ENCODE data around the gene MSMO1.

Gene MSMO1

GRCh38 chr4:165302658-165303057, 24.8 kb upstream of the MSMO1 start:
- TF ChIP-seq SIN3A (IDR thresholded peaks at IDR 0.05; ENCODE audit: borderline replicate concordance, insufficient read depth, low read length) = no peak

GRCh38 chr4:165308166-165308565, 19.3 kb upstream of the MSMO1 start:
- TF ChIP-seq SIN3A (IDR thresholded peaks at IDR 0.05; ENCODE audit: borderline replicate concordance, insufficient read depth, low read length) (no peak), POLR2AphosphoS5 (IDR thresholded peaks at IDR 0.05; ENCODE audit: low read depth, low read length) (no peak), FOXP2 (optimal IDR thresholded peaks at IDR 0.05; ENCODE audit: borderline replicate concordance, extremely low read depth, extremely low read length, insufficient read depth) (no peak), TAF1 (IDR thresholded peaks at IDR 0.05; ENCODE audit: borderline replicate concordance, insufficient read depth, low read length) (no peak)
- TF ChIP-seq, protein P1, sequence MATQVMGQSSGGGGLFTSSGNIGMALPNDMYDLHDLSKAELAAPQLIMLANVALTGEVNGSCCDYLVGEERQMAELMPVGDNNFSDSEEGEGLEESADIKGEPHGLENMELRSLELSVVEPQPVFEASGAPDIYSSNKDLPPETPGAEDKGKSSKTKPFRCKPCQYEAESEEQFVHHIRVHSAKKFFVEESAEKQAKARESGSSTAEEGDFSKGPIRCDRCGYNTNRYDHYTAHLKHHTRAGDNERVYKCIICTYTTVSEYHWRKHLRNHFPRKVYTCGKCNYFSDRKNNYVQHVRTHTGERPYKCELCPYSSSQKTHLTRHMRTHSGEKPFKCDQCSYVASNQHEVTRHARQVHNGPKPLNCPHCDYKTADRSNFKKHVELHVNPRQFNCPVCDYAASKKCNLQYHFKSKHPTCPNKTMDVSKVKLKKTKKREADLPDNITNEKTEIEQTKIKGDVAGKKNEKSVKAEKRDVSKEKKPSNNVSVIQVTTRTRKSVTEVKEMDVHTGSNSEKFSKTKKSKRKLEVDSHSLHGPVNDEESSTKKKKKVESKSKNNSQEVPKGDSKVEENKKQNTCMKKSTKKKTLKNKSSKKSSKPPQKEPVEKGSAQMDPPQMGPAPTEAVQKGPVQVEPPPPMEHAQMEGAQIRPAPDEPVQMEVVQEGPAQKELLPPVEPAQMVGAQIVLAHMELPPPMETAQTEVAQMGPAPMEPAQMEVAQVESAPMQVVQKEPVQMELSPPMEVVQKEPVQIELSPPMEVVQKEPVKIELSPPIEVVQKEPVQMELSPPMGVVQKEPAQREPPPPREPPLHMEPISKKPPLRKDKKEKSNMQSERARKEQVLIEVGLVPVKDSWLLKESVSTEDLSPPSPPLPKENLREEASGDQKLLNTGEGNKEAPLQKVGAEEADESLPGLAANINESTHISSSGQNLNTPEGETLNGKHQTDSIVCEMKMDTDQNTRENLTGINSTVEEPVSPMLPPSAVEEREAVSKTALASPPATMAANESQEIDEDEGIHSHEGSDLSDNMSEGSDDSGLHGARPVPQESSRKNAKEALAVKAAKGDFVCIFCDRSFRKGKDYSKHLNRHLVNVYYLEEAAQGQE (IDR thresholded peaks at IDR 0.05; ENCODE audit: insufficient read depth in 1 of 2, low read depth in 2 of 2, low read length in 2 of 2) = no peak

DNA sequence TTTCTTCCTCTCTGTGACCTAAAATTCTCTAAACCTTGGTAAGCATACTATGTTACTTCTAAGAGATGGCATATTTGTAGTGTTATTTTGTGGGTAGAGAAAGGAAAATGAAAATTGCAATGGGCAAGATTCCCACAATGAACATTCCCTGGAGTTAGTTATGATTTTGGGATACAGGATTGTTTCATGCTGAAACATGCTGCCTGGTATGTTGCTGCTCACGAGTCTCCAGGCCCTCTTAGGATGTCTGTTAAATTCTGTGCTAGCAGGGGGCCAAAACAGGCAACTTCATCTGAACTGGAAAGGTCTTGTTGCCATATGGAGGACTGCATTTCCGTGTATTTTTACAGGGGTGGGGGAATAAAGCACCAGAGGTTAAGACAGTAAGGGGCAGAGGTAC, 18.9 kb upstream of the MSMO1 start:
- TF ChIP-seq SIN3A (IDR thresholded peaks at IDR 0.05; ENCODE audit: borderline replicate concordance, insufficient read depth, low read length) (no peak), FOXP2 (optimal IDR thresholded peaks at IDR 0.05; ENCODE audit: borderline replicate concordance, extremely low read depth, extremely low read length, insufficient read depth) (no peak), POLR2AphosphoS5 (IDR thresholded peaks at IDR 0.05; ENCODE audit: low read depth, low read length) (no peak), TAF1 (IDR thresholded peaks at IDR 0.05; ENCODE audit: borderline replicate concordance, insufficient read depth, low read length) (no peak)
- TF ChIP-seq, protein P1 (IDR thresholded peaks at IDR 0.05; ENCODE audit: insufficient read depth in 1 of 2, low read depth in 2 of 2, low read length in 2 of 2) = no peak

DNA sequence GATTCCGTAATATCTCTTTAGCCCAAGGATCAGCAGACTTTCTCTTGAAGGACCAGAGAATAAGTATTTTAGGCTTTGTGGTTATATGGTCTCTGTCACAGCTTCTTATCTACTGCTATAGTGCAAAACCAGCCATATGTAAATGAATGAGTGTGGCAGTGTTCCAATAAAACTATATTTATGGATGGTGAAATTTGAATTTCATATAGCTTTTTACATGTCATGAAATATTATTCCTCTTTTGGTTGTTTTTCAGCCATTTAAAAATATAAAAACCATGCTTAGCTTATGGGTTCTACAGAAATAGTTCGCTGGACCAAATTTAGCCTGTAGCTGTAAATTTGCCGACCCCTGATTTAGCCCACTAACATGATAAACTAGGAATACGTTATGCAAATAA, 18.0 kb upstream of the MSMO1 start:
- TF ChIP-seq FOXP2 (optimal IDR thresholded peaks at IDR 0.05; ENCODE audit: borderline replicate concordance, extremely low read depth, extremely low read length, insufficient read depth) = no peak
- TF ChIP-seq POLR2AphosphoS5 (IDR thresholded peaks at IDR 0.05; ENCODE audit: low read depth, low read length) = no peak
- TF ChIP-seq TAF1 (IDR thresholded peaks at IDR 0.05; ENCODE audit: borderline replicate concordance, insufficient read depth, low read length) = no peak
- no peak for TF ChIP-seq SIN3A (IDR thresholded peaks at IDR 0.05; ENCODE audit: borderline replicate concordance, insufficient read depth, low read length)
- TF ChIP-seq, protein P1 (IDR thresholded peaks at IDR 0.05; ENCODE audit: insufficient read depth in 1 of 2, low read depth in 2 of 2, low read length in 2 of 2) = no peak

- TF ChIP-seq TAF1 (IDR thresholded peaks at IDR 0.05; ENCODE audit: borderline replicate concordance, insufficient read depth, low read length) (no peak), POLR2AphosphoS5 (IDR thresholded peaks at IDR 0.05; ENCODE audit: low read depth, low read length) (no peak), SIN3A (IDR thresholded peaks at IDR 0.05; ENCODE audit: borderline replicate concordance, insufficient read depth, low read length) (no peak), FOXP2 (optimal IDR thresholded peaks at IDR 0.05; ENCODE audit: borderline replicate concordance, extremely low read depth, extremely low read length, insufficient read depth) (no peak)
- TF ChIP-seq, protein P1 (IDR thresholded peaks at IDR 0.05; ENCODE audit: insufficient read depth in 1 of 2, low read depth in 2 of 2, low read length in 2 of 2) = no peak
Measured at GRCh38 chr4:165312506-165312905, 15.0 kb upstream of the MSMO1 start.
